ENCODE measurements around the gene CDR2L.

- no peak for TF ChIP-seq EP300 (IDR thresholded peaks at IDR 0.05)
- TF ChIP-seq, protein P1, sequence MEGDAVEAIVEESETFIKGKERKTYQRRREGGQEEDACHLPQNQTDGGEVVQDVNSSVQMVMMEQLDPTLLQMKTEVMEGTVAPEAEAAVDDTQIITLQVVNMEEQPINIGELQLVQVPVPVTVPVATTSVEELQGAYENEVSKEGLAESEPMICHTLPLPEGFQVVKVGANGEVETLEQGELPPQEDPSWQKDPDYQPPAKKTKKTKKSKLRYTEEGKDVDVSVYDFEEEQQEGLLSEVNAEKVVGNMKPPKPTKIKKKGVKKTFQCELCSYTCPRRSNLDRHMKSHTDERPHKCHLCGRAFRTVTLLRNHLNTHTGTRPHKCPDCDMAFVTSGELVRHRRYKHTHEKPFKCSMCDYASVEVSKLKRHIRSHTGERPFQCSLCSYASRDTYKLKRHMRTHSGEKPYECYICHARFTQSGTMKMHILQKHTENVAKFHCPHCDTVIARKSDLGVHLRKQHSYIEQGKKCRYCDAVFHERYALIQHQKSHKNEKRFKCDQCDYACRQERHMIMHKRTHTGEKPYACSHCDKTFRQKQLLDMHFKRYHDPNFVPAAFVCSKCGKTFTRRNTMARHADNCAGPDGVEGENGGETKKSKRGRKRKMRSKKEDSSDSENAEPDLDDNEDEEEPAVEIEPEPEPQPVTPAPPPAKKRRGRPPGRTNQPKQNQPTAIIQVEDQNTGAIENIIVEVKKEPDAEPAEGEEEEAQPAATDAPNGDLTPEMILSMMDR (IDR thresholded peaks at IDR 0.05): no peak
Observed at GRCh38 chr17:74981318-74981978, 6.0 kb upstream of the CDR2L start.
